ENCODE results near the gene LRRFIP2. TPM values are rescaled to one million over a fixed set of nuclear protein-coding genes. Genes with fewer than 3 reads are reported as not detected.
"Not testable (repeated sequence)": the region's sequence is repeated elsewhere in the genome, so short reads cannot be mapped to it uniquely, and the experiment has no call there.

The LRRFIP2 gene
- total and polyA plus RNA-seq, 4 donors = 45.7 to 74.3 (median 67.1) TPM

DNA sequence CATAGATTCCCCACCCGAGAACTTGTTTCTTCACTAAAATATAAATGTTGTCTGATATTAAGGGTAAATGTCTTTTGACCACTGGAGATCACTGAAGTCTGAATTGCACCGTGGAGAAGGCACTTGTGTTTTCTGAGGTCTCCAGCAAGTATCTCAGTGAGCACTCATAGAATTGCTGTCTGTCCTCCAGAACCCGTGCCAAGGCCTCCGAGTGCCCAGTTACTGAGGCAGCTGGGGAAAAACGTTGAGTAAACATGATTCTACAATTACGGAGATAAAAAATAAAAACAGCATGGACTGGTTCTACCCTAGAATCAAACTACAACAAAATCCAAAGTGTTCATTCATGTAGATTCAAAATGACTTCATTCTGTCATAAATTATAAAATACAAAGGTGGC is 121.0 kb downstream of the LRRFIP2 start:
- 86% methylated on average over 1 of the region's 6 CpGs for WGBS (ENCODE audit: insufficient coverage)
- H3K36me3 ChIP-seq (ENCODE audit: control insufficient read depth, insufficient read depth, low read length) = peaks cover 35% of the 10 kb centered on the region

GRCh38 chr3:37052860-37053259 is 121.5 kb downstream of the LRRFIP2 start:
- Histone ChIP-seq H3K27ac (ENCODE audit: low read depth, low read length) (no peak overlapping the region), H3K9me3 (ENCODE audit: control insufficient read depth, insufficient read depth, low read length) (no peaks in the 10 kb centered on the region), H3K36me3 (ENCODE audit: control insufficient read depth, insufficient read depth, low read length) (peaks cover 36% of the 10 kb centered on the region), H3K4me3 (ENCODE audit: low read depth, low read length) (no peak overlapping the region), H3K4me1 (ENCODE audit: control insufficient read depth, insufficient read depth, low read length) (no peaks in the 10 kb centered on the region), H3K27me3 (ENCODE audit: control insufficient read depth, insufficient read depth, low read length) (no peaks in the 10 kb centered on the region)
- DNase-seq (ENCODE audit: low read depth in 4 of 6, low spot score in 6 of 6) = no peak

More for the DNA sequence above, 121.0 kb downstream of the LRRFIP2 start:
- H3K4me3 ChIP-seq (ENCODE audit: low read depth, low read length) = no peak overlapping the region
- no peak for DNase-seq (ENCODE audit: low read depth in 4 of 6, low spot score in 6 of 6)
- H3K9me3 ChIP-seq (ENCODE audit: control insufficient read depth, insufficient read depth, low read length) = no peaks in the 10 kb centered on the region
- H3K4me1 ChIP-seq (ENCODE audit: control insufficient read depth, insufficient read depth, low read length) = no peaks in the 10 kb centered on the region
- no peak overlapping the region for H3K27ac ChIP-seq (ENCODE audit: low read depth, low read length)
- H3K27me3 ChIP-seq (ENCODE audit: control insufficient read depth, insufficient read depth, low read length) = no peaks in the 10 kb centered on the region

DNA sequence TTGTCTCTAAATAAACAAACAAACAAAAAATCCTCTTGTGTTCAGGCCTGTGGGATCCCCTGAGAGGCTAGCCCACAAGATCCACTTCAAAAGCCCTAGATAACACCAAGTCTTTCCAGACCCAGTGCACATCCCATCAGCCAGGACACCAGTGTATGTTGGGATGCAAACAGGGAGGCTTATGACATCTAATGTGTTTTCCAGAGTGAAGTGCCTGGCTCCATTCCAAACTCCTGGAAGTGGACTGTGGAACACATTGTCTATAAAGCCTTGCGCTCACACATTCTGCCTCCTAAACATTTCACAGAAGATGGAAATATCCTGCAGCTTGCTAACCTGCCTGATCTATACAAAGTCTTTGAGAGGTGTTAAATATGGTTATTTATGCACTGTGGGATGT is 124.1 kb downstream of the LRRFIP2 start:
- Histone ChIP-seq H3K9me3 (ENCODE audit: control insufficient read depth, insufficient read depth, low read length) (no peaks in the 10 kb centered on the region), H3K36me3 (ENCODE audit: control insufficient read depth, insufficient read depth, low read length) (peaks cover 32% of the 10 kb centered on the region), H3K4me1 (ENCODE audit: control insufficient read depth, insufficient read depth, low read length) (no peaks in the 10 kb centered on the region), H3K27me3 (ENCODE audit: control insufficient read depth, insufficient read depth, low read length) (no peaks in the 10 kb centered on the region), H3K27ac (ENCODE audit: low read depth, low read length) (no peak overlapping the region), H3K4me3 (ENCODE audit: low read depth, low read length) (no peak overlapping the region)
- peak in 1 of 6 donors; percentile 19 for DNase-seq (ENCODE audit: low read depth in 4 of 6, low spot score in 6 of 6)
- WGBS (ENCODE audit: insufficient coverage) = no CpG with 5 or more reads among the region's 1 CpG

DNA sequence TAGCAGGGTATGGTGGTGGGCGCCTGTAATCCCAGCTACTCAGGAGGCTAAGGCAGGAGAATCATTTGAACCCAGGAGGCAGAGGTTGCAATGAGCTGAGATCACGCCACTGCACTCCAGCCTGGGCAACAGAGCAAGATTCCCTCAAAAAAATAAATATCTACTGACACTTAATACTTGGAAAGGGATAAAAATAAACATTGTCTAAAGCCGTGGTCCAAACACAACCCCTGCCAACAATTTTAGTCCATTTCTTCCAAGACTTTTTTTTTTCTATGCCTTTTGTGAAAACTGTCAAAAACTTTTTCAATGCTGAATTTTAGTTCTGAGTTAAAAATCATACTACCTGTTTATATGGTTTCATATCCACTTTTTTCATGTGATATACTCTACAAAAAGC is 131.7 kb downstream of the LRRFIP2 start:
- peaks cover 21% of the 10 kb centered on the region for H3K36me3 ChIP-seq (ENCODE audit: control insufficient read depth, insufficient read depth, low read length)
- H3K27ac ChIP-seq (ENCODE audit: low read depth, low read length); H3K27me3 ChIP-seq (ENCODE audit: control insufficient read depth, insufficient read depth, low read length); H3K4me3 ChIP-seq (ENCODE audit: low read depth, low read length); H3K9me3 ChIP-seq (ENCODE audit: control insufficient read depth, insufficient read depth, low read length); H3K4me1 ChIP-seq (ENCODE audit: control insufficient read depth, insufficient read depth, low read length): not testable (repeated sequence)
- peak in 1 of 6 donors; percentile 10 for DNase-seq (ENCODE audit: low read depth in 4 of 6, low spot score in 6 of 6)
- no CpG with 5 or more reads among the region's 3 CpGs for WGBS (ENCODE audit: insufficient coverage)

GRCh38 chr3:37041546-37042195 is 132.7 kb downstream of the LRRFIP2 start:
- no peak overlapping the region for H3K27ac ChIP-seq (ENCODE audit: low read depth, low read length)
- whole genome bisulfite sequencing (ENCODE audit: insufficient coverage) = no CpG with 5 or more reads among the region's 1 CpG
- H3K4me3 ChIP-seq (ENCODE audit: low read depth, low read length) = no peak overlapping the region
- peaks cover 18% of the 10 kb centered on the region for H3K36me3 ChIP-seq (ENCODE audit: control insufficient read depth, insufficient read depth, low read length)
- H3K4me1 ChIP-seq (ENCODE audit: control insufficient read depth, insufficient read depth, low read length) = no peaks in the 10 kb centered on the region
- no peaks in the 10 kb centered on the region for H3K27me3 ChIP-seq (ENCODE audit: control insufficient read depth, insufficient read depth, low read length)
- peak in 1 of 6 donors; percentile 12 for DNase-seq (ENCODE audit: low read depth in 4 of 6, low spot score in 6 of 6)
- H3K9me3 ChIP-seq (ENCODE audit: control insufficient read depth, insufficient read depth, low read length) = peaks cover 2% of the 10 kb centered on the region

- Histone ChIP-seq H3K27me3 (ENCODE audit: control insufficient read depth, insufficient read depth, low read length) (no peaks in the 10 kb centered on the region), H3K36me3 (ENCODE audit: control insufficient read depth, insufficient read depth, low read length) (peaks cover 25% of the 10 kb centered on the region)
Measured at GRCh38 chr3:37040231-37040630, 134.2 kb downstream of the LRRFIP2 start.

DNA sequence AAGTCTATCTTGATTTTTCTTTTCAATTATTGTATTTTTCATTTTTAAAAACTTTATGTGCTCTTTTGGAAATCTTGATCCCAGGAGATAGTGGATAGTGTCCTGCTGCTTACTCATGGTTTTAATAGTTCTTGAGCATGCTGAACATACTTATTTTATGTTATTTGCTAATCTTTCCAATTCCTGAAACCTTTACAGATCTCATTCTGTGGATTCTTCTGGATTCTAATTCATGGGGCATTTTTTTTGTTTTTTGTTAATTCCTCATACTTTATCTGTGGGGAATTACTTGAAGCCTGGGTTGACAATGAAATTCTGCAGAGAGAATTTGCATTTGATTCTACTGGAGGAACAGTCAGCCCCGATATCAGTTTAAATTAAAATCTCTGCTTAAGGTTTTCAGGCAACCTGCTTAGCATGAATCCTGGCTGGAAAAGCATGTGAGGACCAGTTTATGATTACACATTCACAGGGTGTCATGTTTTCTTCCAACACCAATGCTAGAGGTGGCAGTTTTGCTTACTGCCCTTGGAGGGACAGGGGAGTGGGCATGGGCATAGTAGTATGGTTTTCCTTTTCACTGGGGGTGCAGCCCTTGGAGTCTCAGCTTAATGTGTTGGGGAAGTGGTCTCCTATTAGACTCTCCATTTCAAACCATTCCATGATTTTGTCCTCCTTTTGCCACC is 135.1 kb downstream of the LRRFIP2 start:
- Histone ChIP-seq H3K36me3 (ENCODE audit: control insufficient read depth, insufficient read depth, low read length) (peaks cover 22% of the 10 kb centered on the region), H3K27ac (ENCODE audit: low read depth, low read length) (no peak overlapping the region), H3K4me1 (ENCODE audit: control insufficient read depth, insufficient read depth, low read length) (no peaks in the 10 kb centered on the region), H3K9me3 (ENCODE audit: control insufficient read depth, insufficient read depth, low read length) (peaks cover 7% of the 10 kb centered on the region), H3K4me3 (ENCODE audit: low read depth, low read length) (no peak overlapping the region), H3K27me3 (ENCODE audit: control insufficient read depth, insufficient read depth, low read length) (no peaks in the 10 kb centered on the region)
- no peak for DNase-seq (ENCODE audit: low read depth in 4 of 6, low spot score in 6 of 6)
- 100% methylated on average over 1 of the region's 1 CpG for WGBS (ENCODE audit: insufficient coverage)

More at GRCh38 chr3:37040231-37040630, 134.2 kb downstream of the LRRFIP2 start:
- H3K4me1 ChIP-seq (ENCODE audit: control insufficient read depth, insufficient read depth, low read length) = no peaks in the 10 kb centered on the region
- no peak overlapping the region for H3K27ac ChIP-seq (ENCODE audit: low read depth, low read length)
- peaks cover 7% of the 10 kb centered on the region for H3K9me3 ChIP-seq (ENCODE audit: control insufficient read depth, insufficient read depth, low read length)
- no peak for DNase-seq (ENCODE audit: low read depth in 4 of 6, low spot score in 6 of 6)
- no CpG with 5 or more reads among the region's 1 CpG for WGBS (ENCODE audit: insufficient coverage)
- no peak overlapping the region for H3K4me3 ChIP-seq (ENCODE audit: low read depth, low read length)

- WGBS (ENCODE audit: insufficient coverage) = no CpG with 5 or more reads among the region's 3 CpGs
- peaks cover 17% of the 10 kb centered on the region for H3K36me3 ChIP-seq (ENCODE audit: control insufficient read depth, insufficient read depth, low read length)
Measured at GRCh38 chr3:37037352-37037751, 137.0 kb downstream of the LRRFIP2 start.

DNA sequence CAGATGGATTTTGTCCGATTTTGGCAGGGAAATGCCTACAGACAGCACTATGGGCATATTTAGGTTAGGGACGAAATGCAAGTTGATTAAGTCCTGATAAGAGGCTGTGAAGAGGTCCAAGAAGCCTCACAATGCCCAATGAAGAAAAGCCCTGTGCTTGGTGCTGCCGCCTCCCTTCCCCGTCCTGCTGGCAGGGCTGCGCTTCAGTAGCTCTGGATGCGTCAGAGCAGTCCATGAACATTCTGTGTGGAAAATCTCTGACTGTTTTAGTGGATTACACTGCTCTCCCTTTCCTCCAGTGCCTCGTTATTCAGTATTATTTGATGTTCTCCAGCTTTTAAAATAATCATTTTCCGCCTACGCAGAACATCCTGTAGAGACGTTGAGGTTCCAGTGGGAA is 141.4 kb downstream of the LRRFIP2 start:
- Histone ChIP-seq H3K27me3 (ENCODE audit: control insufficient read depth, insufficient read depth, low read length) (no peaks in the 10 kb centered on the region), H3K27ac (ENCODE audit: low read depth, low read length) (no peak overlapping the region), H3K36me3 (ENCODE audit: control insufficient read depth, insufficient read depth, low read length) (peaks cover 29% of the 10 kb centered on the region), H3K4me3 (ENCODE audit: low read depth, low read length) (no peak overlapping the region), H3K9me3 (ENCODE audit: control insufficient read depth, insufficient read depth, low read length) (peaks cover 7% of the 10 kb centered on the region), H3K4me1 (ENCODE audit: control insufficient read depth, insufficient read depth, low read length) (no peaks in the 10 kb centered on the region)
- peak in 4 of 6 donors; percentile 6 to 77 (median 16) for DNase-seq (ENCODE audit: low read depth in 4 of 6, low spot score in 6 of 6)
- 77% methylated on average over 6 of the region's 10 CpGs for WGBS (ENCODE audit: insufficient coverage)

More at GRCh38 chr3:37037352-37037751, 137.0 kb downstream of the LRRFIP2 start:
- H3K9me3 ChIP-seq (ENCODE audit: control insufficient read depth, insufficient read depth, low read length) = peaks cover 7% of the 10 kb centered on the region
- H3K4me1 ChIP-seq (ENCODE audit: control insufficient read depth, insufficient read depth, low read length) = no peaks in the 10 kb centered on the region
- no peaks in the 10 kb centered on the region for H3K27me3 ChIP-seq (ENCODE audit: control insufficient read depth, insufficient read depth, low read length)
- H3K4me3 ChIP-seq (ENCODE audit: low read depth, low read length) = no peak overlapping the region
- no peak overlapping the region for H3K27ac ChIP-seq (ENCODE audit: low read depth, low read length)
- DNase-seq (ENCODE audit: low read depth in 4 of 6, low spot score in 6 of 6) = no peak
